M059J (cell line): ENCODE measurements around the gene JMJD6. TPM values are rescaled to one million over a fixed set of nuclear protein-coding genes. Genes with fewer than 3 reads are reported as not detected.
"Not testable (repeated sequence)": the region's sequence is repeated elsewhere in the genome, so short reads cannot be mapped to it uniquely, and the experiment has no call there.

ENCODE experiments used
- DNase-seq: peaks from one replicate; pipeline ENCODE4 v3.0.0-alpha.2; 2012; ENCODE audit warnings: low read depth
- total RNA-seq: library from RNA; depleted of rRNA; stranded (reverse); fragments of >200 nt; shearing (Covaris generic); gene quantifications from 2 replicates; pipeline ENCODE4 v1.2.3, GENCODE V29; 2014

JMJD6 gene
- total RNA-seq, 1 experiment from 2014 or later: 40.5 TPM

DNA sequence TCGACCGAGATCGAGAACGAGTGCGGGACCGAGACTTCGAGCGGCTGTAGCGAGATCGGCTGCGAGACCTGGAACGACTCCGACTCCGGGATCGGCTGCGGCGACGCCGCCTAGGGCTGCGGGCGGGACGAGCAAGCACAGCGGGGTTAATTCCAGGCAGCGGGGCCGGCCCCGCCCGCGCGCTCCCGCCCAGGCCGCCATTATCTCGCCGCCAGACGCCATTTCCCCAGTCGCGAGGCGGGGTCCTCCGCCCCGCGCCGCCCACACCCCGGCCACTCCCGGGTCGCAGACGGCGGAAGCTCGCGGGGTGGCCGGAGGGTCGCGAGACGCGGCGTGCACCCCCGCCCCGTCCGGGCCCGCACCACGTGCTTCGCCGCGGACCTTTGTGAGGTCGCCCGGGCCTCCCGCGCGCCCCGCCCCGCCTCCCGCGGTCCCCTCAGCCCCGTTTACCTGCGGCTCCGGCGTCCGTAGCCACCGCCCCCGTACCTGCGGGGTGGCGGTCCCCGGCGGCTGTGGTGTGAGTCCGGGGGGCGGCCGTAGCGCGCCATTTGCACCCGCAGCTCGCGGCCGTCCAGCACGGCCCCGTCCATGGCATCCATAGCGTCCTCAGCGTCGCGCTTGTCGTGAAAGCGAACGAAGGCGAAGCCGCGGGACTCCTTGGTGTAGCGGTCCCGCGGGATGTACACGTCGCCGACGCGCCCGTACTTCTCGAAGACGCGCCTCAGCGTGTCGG lies 10.1 kb upstream of the JMJD6 start:
- DNase-seq: peak; percentile 47

DNA sequence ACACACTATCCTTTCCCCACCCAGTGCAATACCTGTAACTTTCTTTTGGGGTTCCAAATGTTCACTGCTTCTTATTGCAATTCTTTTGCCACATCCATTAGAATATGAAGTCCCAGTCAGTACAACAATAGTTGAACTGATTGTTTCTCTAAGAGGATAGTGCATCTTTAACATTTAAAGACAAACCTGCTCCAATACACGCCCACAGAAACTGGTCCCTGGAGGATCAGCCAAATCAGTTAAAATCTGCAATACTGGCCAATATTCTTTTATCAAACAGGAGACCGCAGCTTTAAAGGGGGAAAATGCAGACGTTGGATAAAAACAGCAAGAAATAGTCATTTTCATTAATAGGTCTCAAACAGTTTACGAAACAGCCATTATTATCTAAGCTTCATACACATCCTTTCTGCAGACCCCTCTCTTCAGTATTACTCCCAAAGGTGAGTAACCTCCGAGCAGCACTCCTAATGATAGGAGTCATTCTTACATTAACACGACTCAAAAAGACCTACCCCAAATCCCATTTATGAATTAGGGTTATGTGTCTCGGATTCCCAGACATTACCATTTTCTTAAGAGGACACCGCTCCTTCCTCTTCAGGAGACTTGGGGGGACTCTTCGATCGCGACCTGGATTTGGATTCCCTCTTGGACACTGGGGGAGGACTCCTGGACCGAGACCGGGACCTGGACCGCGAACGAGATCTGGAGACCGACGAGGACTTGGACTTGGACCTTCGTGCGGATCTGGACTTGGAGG lies 9.4 kb upstream of the JMJD6 start:
- DNase-seq: no peak

DNA sequence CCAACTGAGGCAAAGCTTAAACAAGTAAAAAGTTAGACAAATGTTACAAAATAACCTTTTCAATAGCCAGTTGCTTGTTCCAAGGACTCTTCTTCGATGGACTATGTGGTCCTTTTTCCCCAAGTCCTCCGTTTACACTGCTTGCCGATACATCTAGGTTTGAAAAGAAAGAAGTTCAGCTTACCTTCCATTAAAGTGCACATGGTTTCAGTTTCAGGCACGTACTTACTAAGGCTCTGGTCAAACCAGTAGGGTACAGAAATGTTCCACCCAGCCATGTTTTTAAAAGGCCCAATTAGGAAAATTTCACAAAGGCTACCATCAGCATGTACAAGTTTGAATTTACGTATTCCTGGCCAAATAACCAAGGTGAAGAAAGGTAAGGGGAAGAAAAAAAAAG lies 8.6 kb upstream of the JMJD6 start:
- DNase-seq: peak; percentile 44

- no peak for DNase-seq
Observed at GRCh38 chr17:76734080-76734840, 7.9 kb upstream of the JMJD6 start.

- DNase-seq: no peak
Observed at GRCh38 chr17:76733618-76733957, 7.2 kb upstream of the JMJD6 start.

- no peak for DNase-seq
Observed at GRCh38 chr17:76732734-76733617, 6.6 kb upstream of the JMJD6 start.

- DNase-seq: not testable (repeated sequence)
Observed at GRCh38 chr17:76731800-76732733, 5.7 kb upstream of the JMJD6 start.

GRCh38 chr17:76727745-76728456 lies 1.5 kb upstream of the JMJD6 start:
- DNase-seq: no peak

DNA sequence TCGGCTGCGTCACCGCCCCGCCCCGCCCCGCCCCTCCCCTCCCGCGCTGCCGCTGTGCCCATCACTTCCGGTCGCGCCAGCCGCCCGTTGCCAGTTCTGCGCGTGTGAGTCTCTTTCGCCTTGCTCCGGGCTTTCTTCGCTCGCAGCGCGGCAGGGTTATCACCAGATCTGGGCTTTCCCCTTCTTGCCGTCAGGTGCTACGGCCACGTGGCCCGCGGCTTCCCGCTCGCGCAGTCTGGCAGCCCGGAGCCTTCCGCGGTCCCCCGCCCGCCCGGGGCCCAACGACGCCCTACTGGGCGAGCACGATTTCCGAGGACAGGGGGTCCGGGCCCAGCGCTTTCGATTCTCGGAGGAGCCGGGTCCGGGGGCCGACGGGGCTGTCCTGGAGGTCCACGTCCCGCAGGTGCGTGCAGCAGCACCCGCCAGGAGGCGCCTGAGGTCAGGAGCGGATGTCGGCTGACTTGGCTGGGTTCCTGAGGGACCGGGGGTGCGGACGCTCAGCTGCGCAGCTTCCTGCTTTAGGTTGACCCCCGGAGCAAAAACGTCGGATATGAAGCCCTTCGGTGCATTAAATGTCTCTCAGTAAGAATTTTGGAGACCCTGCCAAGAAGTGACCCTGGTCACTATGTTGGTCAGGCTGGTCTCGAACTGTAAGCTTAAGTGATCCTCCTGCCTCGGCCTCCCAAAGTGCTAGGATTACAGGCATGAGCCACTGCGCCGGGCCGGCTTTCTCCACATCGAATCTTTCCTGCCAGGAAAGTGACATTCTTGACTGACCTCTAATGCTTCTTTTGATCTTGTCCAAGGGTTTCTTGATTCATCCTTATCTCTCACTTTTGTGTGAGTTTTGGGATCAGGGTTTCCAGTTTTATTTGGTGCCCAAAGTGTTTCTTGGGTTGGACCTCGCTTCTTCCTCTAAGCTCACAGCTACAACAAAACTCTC lies 641 bp upstream of the JMJD6 start, which contains the start of gene METTL23:
Gene METTL23, plus strand, starts transcription at position 64 of the 943 bp plus-strand sequence. CDS start 2,872 bp downstream, outside the sequence.
- DNase-seq: peak; percentile 68

DNA sequence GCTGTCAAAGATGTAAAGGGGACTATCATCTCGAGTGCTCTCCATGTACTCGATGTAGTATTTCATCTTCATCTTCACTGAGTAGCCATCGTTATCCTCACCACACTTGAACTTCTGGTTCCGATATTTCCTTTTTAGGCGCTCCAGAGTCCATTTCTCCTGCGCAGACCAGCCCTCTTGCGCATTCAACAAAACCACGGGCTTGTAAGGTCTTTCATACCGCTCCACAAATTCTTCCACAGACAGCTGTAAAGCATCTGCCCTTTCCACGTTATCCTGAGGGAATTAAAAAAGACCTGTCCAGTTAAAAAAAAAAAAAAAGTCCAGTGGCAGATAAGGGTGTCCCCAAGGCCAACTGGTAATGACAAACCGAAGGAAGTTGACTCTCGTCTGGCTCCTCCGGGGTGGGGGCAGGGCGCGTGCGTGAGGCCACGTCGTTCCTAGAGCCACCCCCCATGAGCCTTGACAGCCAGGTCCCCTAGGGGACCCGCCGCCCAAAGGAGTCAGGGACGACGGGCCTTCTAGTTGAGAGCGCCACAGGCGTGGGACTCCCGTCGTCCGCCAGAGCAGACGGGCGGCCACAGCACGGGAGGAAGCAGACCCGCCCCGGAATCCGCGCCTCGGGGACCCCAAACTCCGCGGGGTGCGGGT lies 701 bp downstream of the JMJD6 start:
- DNase-seq: peak; percentile 52

DNA sequence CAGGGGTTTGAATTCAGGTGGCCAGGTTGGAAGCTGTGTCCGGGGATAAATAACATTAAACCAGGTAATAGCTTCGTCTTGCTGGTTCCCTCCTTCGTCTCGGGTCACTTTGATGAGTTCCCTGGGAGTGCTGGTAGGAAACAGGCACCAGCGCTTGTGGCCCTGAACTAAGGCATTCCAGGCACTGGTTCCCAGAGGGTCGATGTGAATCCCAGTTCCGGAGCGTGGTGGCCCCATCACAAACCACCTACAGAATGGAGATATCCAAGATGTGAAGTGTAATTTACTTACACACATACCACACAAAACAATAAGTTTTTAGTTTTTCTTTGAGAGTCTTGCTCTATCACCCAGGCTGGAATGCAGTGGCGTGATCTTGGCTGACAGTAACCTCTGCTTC lies 2.6 kb downstream of the JMJD6 start:
- DNase-seq: no peak

DNA sequence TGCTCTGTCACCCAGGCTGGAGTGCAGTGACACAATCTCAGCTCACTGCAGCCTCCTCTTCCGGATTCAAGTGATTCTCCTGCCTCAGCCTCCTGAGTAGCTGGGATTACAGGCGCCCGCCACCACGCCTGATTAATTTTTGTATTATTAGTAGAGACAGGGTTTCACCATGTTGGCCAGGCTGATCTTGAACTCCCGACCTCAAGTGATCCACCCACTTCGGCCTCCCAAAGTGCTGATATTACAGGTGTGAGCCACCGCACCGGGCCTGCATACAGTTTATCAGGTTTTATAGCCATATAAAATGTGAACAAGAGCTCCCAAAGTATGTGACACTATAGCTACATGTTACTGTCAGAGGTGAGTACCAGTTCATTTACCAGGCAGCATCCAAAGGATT lies 3.4 kb downstream of the JMJD6 start:
- DNase-seq: not testable (repeated sequence)

DNA sequence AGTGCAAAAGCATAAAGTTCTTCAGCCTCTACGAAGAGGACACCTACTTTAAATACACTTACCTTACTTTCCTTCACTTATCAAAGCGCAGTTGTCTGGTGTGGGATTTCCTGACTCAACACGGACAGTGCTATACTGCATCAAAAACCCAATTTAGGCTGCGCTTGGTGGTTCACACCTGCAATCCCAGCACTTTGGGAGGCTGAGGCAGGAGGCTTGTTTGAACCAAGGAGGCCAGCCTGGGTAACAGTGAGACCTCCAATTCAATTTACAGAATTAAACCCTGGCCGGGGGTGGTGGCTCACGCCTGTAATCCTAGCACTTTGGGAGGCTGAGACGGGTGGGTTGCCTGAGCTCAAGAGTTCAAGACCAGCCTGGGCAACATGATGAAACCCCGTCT lies 4.1 kb downstream of the JMJD6 start:
- DNase-seq: no peak

DNA sequence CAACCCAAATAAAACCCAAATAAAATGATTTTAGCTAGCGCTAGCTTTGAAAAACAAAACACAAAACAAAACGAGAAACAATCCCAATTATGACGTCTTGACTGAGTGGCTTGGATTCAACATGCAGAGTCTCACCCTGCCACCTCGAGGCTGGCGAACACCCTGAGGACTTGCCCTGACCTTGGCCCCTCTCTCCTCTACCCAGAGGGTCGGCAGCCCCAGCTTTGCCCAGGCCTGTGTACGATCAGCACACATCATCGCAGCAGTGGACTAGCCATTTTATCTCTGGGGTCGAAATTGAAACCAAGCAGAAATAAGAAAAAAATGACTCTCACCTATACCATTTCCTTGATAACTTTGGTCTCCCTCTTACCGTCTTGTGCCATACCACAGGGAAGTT lies 4.9 kb downstream of the JMJD6 start:
- DNase-seq: no peak

DNA sequence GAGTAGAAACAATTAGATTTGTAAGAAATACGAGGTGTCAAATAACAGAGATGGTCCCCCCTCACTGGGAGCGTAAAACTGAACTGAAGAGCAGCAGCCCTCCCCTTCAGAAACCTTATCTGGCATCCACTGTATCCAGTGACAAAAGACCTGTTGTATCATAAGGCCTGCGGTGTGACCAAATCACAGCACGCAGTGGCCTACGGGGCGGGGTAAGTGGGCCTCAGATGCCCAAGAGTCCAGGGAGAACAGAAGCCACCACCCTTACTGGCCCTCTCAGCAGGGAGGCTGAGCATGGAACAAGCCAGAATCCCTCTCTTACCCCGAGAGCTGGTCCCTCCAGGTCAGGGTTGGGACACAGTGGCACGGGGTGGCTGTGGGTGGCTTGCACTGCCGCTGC lies 5.5 kb downstream of the JMJD6 start:
- no peak for DNase-seq

DNA sequence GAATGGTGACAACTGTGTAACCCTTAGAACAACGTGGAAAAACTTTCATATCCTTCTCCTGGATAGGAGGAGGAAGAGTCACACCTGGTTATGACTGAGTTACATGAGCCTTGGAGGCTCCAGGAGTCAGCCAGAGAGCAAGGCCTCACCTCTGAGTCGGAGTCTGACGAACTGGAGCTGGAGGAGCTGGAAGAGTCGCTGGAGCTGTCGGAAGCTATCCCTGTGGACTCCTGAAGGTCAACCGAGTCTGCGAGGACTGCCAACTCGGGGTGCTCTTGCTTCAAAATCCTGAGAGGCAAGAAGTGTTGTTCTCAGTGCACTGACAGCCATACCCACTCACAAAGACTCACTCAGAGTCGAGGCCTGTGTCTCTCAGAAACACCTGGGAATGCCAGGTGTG lies 6.2 kb downstream of the JMJD6 start:
- DNase-seq: no peak

DNA sequence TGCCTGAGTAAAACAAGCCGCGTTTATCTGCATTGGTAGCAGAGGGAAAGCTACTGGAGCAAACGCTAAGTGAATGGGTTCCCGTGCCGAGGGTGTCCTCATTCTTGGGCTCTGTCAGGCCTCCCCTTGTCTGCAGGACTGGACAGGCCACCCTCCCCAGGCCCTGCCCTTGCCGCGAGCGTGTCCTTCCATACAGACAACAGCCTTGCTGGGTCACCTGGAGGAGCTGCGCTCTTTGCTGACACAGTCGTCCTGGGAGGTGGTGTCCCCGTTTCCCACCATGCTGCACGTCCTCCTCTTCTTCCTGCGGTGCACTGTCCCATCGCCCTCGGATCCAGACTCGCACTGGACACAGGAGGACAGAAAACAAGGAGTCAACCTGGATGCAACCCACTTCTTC lies 7.9 kb downstream of the JMJD6 start:
- no peak for DNase-seq

GRCh38 chr17:76716839-76717215 lies 9.6 kb downstream of the JMJD6 start:
- peak; percentile 82 for DNase-seq
